IPS-NIHi11 (cell line): ENCODE data around the gene ASPHD1.

Experiments
- DNase-seq: peaks from one replicate; pipeline ENCODE4 v3.0.0; 2012; ENCODE audit warnings: mixed read lengths, low spot score

ASPHD1 gene

DNA sequence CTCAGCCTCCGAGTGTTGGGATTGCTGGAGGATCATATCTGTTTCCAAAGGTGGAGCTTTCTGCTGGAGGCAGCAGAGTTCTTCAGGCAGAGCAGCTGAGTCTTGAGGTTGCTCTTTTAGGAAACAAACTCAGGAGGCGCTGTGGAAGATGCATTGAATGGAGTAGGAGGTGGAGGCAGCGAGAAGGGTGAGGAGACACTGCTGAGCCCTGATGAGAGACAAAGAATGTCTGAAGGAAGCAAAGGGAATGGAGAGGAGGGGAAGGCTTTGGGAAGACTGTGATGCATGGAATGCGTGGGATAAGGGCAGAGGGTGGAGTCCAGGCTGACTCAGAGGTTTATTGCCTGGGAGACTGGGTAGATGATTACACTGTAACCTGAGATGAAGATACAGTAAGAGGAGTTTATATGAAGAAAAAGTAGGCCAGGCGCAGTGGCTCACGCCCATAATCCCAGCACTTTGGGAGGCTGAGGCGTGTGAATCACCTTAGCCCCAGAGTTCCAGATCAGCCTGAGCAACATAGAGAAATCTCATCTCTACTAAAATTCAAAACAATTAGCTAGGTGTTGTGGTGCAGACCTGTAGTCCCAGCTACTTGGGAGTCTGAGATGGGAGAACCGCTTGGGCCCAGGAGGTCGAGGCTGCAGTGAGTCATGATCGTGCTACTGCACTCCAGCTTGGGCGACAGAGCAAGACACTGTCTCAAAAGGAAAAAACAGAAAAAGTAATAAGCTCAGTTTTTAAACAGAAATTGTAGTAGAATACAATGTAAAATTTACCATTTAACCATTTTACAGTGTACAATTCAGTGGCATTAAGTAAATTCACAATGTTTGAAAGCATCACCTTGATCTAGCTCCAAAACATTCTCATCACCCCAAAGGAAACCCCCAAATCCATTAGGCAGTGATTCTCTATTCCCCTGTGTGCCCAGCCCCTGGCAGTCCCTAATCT lies 43.8 kb downstream of the ASPHD1 start:
- peak; percentile 71 for DNase-seq

DNA sequence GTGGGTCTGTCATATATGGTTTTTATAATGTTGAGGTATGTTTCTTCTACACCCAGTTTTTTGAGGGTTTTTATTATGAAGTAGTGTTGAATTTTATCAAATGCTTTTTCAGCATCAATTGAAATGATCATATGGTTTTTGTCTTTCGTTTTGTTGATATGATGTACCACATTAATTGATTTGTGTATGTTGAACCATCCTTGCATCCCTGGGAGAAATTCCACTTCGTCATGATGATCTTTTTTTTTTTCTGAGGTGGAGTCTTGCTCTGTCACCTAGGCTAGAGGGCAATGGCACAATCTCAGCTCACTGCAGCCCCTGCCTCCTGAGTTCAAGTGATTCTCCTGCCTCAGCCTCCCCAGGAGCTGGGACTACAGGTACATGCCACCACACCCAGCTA lies 47.6 kb downstream of the ASPHD1 start:
- no peak for DNase-seq

DNA sequence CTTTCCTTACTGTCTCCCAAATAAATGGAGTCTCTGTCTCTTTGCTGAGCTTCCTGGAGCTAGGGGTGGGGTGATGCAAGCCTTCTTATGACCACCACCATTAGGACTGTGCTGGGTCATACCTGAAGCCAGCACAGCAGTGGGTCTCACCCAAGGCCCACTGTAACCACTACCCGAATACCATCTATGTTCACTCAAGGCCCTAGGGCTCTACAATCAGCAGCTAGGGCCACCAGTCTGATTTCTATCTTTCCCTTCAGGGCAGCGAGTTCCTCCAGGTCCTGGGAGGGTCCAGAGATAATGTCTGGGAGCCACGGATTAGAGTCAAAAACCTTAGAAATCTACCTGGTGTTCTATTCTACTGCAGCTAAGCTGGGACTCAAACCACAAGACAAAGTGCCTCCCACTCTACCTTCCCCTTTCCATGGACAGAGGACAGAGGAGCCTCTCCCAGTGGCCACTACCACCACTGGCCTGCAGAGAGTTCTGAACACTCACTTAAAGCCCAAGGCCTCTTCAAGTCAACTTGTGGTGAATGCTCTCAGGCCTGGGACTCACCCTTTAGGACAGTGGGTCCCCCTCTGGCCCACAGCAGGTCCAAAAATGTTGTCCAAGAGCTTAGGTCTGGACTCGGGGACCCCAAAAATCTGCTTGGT lies 50.6 kb downstream of the ASPHD1 start:
- DNase-seq: no peak

DNA sequence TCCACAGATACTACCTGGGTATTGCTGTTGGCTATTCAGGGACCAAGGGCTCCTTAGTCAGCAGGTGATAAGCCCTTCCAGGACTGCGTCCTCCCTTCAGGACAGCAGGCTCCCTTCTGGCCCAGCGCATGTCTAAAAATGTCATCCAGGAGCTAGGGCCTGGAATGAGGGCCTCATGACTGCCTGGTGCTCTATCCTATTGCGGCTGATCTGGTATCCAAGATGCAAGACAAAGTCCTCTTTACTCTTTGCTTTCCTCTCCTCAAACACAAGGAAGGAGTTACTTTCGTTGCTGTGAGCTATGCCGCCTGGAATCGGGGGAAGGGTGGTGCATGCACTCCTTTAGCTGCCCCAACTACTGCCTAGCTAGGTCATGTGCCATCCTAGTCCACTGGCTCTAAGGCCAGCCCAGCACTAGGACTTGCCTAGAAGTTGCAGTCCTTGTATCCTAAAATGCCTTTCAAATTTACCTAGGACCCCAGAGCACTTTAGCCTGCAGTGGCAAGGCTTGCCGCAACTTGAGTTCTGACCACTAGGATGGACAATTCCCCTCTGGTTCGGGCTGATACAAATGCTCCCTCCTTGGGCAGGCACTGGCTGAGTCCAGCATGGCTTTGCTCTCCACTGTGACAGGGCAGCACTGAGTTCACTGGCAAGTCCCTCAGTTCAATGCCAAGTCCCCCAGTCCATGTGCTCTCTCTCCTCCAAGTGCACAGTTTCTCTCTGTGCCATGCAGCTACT lies 51.5 kb downstream of the ASPHD1 start:
- DNase-seq: no peak
